Cardiac muscle cell (in vitro differentiated cells and primary cell): ENCODE data around the gene TAF1B. TPM values are rescaled to one million over a fixed set of nuclear protein-coding genes. Genes with fewer than 3 reads are reported as not detected.

ENCODE experiments used
- DNase-seq, 2 donors: peaks; one replicate each; pipeline versions ENCODE4 v3.0.0 to v3.0.0-alpha.2; 2010 to 2017; ENCODE audit warnings: low read depth in 1 of 2, low spot score in 1 of 2
- H3K27ac ChIP-seq: fragments of 200-600 bp; sonication (generic); 2 replicates; pipeline ENCODE4 v1.5.1; 2016
- H3K27me3 ChIP-seq: fragments of 200-600 bp; sonication (generic); 2 replicates; pipeline ENCODE4 v1.6.0; 2016; ENCODE audit warnings: control low read depth
- H3K36me3 ChIP-seq: fragments of 200-600 bp; sonication (generic); 2 replicates; pipeline ENCODE4 v1.5.1; 2016; ENCODE audit warnings: control low read depth
- H3K4me1 ChIP-seq: fragments of 200-600 bp; sonication (generic); 2 replicates; pipeline ENCODE4 v1.8.1; 2017; ENCODE audit warnings: low read depth, mild to moderate bottlenecking, mixed run types
- H3K4me3 ChIP-seq: fragments of 200-600 bp; sonication (generic); 2 replicates; pipeline ENCODE4 v1.5.1; 2016; ENCODE audit warnings: mild to moderate bottlenecking
- H3K9me3 ChIP-seq: fragments of 200-600 bp; sonication (generic); 2 replicates; pipeline ENCODE4 v1.5.1; 2017; ENCODE audit warnings: low read depth, mild to moderate bottlenecking, control low read depth
- polyA plus RNA-seq: library from polyadenylated mRNA; unstranded; fragments of >200 nt; fragmentation: Nextera tagmentation; extraction: Ambion mirVana; gene quantifications from 2 replicates; pipeline ENCODE4 v1.2.1, GENCODE V29; 2016
- total RNA-seq: library from RNA; depleted of rRNA; stranded (reverse); fragments of >200 nt; gene quantifications from 2 replicates; pipeline ENCODE4 v1.2.3, GENCODE V29; 2016
- TF ChIP-seq, protein P1 (sequence below): IDR thresholded peaks from 2 replicates; pipeline ENCODE4 v1.5.1; 2012; ENCODE audit warnings: low read depth, mild to moderate bottlenecking, low read length

The TAF1B gene
- total and polyA plus RNA-seq, 2 experiments from 2014 or later = 11.2 to 14.2 TPM

DNA sequence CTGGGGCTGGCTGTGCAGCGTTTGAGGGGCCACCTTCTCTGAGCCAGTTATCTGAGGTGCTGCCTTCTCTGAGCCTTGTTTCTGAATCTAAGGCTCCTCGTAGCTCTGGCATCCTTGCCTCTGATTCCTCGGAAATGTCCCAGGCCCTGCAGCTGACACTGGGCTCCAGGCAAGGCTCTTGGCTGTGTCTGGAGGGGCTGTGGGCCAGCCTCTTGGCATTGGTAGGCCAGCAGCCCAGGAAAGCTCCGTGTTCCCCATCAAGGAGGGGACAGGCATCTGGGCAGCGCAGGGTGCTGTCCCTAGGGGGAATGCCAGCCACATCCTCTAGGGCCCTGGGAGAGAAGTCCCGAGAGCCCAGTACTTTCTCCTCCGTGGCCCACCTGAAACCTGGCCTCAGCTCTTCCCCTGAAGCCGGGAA lies 40.7 kb upstream of the TAF1B start:
- H3K4me3 ChIP-seq = no peak overlapping the region
- no peaks in the 10 kb centered on the region for H3K4me1 ChIP-seq
- no peaks in the 10 kb centered on the region for H3K9me3 ChIP-seq
- DNase-seq = no peak
- no peaks in the 10 kb centered on the region for H3K27me3 ChIP-seq
- no peak overlapping the region for H3K27ac ChIP-seq
- H3K36me3 ChIP-seq = no peaks in the 10 kb centered on the region
- TF ChIP-seq, protein P1, sequence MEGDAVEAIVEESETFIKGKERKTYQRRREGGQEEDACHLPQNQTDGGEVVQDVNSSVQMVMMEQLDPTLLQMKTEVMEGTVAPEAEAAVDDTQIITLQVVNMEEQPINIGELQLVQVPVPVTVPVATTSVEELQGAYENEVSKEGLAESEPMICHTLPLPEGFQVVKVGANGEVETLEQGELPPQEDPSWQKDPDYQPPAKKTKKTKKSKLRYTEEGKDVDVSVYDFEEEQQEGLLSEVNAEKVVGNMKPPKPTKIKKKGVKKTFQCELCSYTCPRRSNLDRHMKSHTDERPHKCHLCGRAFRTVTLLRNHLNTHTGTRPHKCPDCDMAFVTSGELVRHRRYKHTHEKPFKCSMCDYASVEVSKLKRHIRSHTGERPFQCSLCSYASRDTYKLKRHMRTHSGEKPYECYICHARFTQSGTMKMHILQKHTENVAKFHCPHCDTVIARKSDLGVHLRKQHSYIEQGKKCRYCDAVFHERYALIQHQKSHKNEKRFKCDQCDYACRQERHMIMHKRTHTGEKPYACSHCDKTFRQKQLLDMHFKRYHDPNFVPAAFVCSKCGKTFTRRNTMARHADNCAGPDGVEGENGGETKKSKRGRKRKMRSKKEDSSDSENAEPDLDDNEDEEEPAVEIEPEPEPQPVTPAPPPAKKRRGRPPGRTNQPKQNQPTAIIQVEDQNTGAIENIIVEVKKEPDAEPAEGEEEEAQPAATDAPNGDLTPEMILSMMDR = no peak

DNA sequence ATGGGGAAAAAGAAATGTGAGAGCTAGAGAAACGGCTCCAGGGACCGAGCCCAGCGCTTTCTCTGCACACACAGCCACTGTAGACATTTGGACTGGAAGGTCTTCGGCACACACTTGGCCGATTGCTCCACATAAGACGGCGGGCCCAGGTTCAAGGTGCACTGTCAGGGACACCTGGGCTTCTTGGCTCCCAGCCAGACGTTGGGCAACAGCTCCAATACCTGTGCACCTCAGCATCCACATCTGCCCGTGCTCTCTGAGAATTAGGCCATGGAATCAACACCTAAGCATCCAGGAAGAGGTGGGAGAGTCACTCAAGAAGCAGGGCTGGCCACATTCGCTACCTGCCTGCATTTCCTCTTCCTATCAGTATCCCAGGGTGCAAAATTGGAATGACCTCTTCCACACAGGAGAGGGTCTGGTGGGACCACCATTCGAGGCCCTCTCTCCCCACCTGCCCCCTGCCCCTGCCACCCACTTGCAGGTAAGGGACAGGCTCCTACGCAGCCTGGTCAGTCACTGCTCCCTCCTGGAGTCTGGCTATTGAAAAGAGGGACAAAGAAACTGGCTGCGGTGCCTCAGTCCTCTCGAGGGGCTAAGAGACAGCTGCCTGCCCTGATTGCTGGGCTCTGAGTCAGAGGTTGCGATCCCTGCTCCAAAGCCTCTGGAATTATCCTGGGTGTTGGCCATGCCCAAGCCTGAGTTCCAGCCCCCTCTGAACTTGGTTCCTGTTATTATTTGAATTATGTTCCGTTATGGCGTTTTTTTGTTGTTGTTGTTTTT lies 40.1 kb upstream of the TAF1B start:
- Histone ChIP-seq H3K4me1 (no peaks in the 10 kb centered on the region), H3K36me3 (no peaks in the 10 kb centered on the region)

DNA sequence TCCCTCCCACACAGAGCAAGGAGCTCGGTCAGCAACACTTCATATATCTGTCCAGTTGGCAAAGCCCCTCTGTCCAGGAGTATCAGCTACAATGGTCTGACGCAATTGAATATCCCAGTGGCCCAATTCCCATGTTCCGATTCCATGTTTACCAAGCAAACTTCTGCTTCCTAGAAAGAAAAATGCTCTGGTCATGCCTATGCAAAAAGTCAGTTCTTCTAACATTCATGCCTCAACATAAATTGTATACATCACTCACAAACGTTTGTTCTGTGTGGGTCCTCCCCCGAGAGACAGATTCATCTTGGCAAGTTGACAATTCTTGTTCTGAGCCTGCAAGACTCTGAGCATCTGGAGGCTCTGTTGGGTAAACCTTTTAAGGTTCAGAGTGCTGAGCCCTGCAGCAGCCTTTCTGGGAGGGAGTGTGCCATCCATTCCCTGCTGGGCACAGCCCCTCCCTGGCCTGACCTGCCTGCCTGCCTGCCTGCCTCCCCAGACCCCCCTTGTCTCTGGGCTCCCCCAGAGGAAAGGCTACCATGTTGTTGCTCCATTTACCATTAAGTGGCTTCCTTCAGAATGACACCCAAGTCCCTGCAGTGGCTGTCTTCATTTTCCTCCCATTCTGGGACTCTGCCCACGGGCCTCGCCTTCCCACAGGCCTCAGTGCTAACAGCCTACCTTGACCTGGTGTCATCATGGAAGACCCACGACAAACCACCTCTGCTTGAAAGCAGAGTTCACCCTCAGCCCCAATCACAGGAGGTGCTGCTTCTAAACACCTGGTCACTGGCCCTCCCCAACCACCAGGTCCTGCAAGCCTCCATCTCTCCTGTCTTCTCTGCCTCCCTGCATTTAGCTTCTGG lies 37.6 kb upstream of the TAF1B start:
- peak in 1 of 2 donors; percentile 79 for DNase-seq
- H3K27ac ChIP-seq = no peak overlapping the region
- no peaks in the 10 kb centered on the region for H3K27me3 ChIP-seq
- H3K9me3 ChIP-seq = no peaks in the 10 kb centered on the region
- TF ChIP-seq, protein P1 = no peak
- no peaks in the 10 kb centered on the region for H3K36me3 ChIP-seq
- no peak overlapping the region for H3K4me3 ChIP-seq
- no peaks in the 10 kb centered on the region for H3K4me1 ChIP-seq

More for the DNA sequence above, 40.1 kb upstream of the TAF1B start:
- Histone ChIP-seq H3K4me3 (no peak overlapping the region), H3K27ac (no peak overlapping the region), H3K9me3 (no peaks in the 10 kb centered on the region), H3K27me3 (no peaks in the 10 kb centered on the region)
- TF ChIP-seq, protein P1 = no peak
- no peak for DNase-seq

DNA sequence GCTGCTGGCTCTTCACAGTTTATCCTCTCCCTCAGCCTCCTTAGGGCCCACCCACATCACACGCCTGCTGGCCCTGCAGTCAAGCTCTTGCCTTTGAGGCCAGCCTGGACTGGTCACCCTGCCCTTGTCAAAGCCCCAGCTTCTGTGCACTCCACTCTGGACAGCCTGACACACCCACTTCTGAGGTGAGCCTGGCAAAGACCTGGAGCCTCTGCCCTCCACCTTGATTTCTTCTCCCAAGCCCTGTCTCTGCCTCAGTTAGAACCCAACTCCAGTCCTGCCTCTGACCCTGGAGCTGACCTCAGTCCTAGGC lies 37.0 kb upstream of the TAF1B start:
- H3K4me3 ChIP-seq = no peak overlapping the region
- no peak overlapping the region for H3K27ac ChIP-seq
- H3K9me3 ChIP-seq = no peaks in the 10 kb centered on the region
- no peak for DNase-seq
- TF ChIP-seq, protein P1 = no peak
- no peaks in the 10 kb centered on the region for H3K27me3 ChIP-seq
- no peaks in the 10 kb centered on the region for H3K4me1 ChIP-seq
- H3K36me3 ChIP-seq = no peaks in the 10 kb centered on the region

DNA sequence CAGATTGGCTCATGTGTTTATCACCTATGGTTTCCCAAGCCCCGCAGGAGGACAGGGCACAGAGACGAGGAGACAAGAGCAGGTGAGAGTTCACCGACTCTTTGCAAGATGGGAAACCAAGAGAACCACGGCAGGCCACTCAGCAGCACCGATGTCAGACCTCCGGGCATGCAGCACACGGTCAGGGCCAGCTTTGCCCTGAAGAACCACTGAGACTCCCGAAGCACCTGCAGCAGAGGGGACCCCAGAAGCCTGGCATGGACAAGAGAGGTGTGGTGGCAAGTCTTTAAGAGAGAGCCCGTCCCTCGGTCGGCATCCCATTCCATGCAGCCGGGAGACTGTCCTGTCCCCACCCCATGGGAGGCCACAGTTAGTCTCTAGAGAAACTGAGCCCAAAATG lies 36.6 kb upstream of the TAF1B start:
- no peak for DNase-seq
- H3K4me3 ChIP-seq = no peak overlapping the region
- TF ChIP-seq, protein P1 = no peak

More for the DNA sequence above, 36.6 kb upstream of the TAF1B start:
- H3K9me3 ChIP-seq = no peaks in the 10 kb centered on the region
- H3K27me3 ChIP-seq = no peaks in the 10 kb centered on the region
- no peaks in the 10 kb centered on the region for H3K4me1 ChIP-seq
- no peak overlapping the region for H3K27ac ChIP-seq
- no peaks in the 10 kb centered on the region for H3K36me3 ChIP-seq
